Vagina (tissue), 2 donors: ENCODE data around the gene VWA5B2. TPM values are rescaled to one million over a fixed set of nuclear protein-coding genes. Genes with fewer than 3 reads are reported as not detected.
"Not testable (repeated sequence)": the region's sequence is repeated elsewhere in the genome, so short reads cannot be mapped to it uniquely, and the experiment has no call there.

Experiments used
- DNase-seq, 2 donors: peaks; one replicate each; pipeline ENCODE4 v3.0.0-alpha.2; 2017; ENCODE audit errors: extremely low spot score in 2 of 2
- H3K27ac ChIP-seq: fragments of 200-600 bp; sonication (generic); one replicate; pipeline ENCODE4 v1.5.1; 2019
- H3K27me3 ChIP-seq: fragments of 200-600 bp; sonication (generic); one replicate; pipeline ENCODE4 v1.5.1; 2019
- H3K36me3 ChIP-seq, 2 donors: fragments of 200-600 bp; sonication (generic); one replicate each; pipeline ENCODE4 v1.5.1; 2017 to 2019
- H3K4me1 ChIP-seq: fragments of 200-600 bp; sonication (generic); one replicate; pipeline ENCODE4 v1.5.1; 2019
- H3K4me3 ChIP-seq, 2 donors: fragments of 200-600 bp; sonication (generic); 1 replicate in 1 of 2; 2 replicates in 1 of 2; pipeline ENCODE4 v1.5.1; 2016 to 2019
- H3K9me3 ChIP-seq: fragments of 200-600 bp; sonication (generic); one replicate; pipeline ENCODE4 v1.5.1; 2019
- CTCF ChIP-seq, 3 experiments: fragments of 450-650 bp in 2 of 3; fragments of 200-600 bp in 1 of 3; sonication (generic) in 1 of 3; IDR thresholded peaks; one replicate each; pipeline ENCODE4 v1.5.1; 2017 to 2019; ENCODE audit warnings: antibody characterized with exemption in 3 of 3, mild to moderate bottlenecking in 2 of 3, moderate library complexity in 2 of 3
- POLR2A ChIP-seq, 2 donors: fragments of 450-650 bp; IDR thresholded peaks; one replicate each; pipeline ENCODE4 v1.6.1; 2017; ENCODE audit warnings: antibody characterized with exemption in 2 of 2, mild to moderate bottlenecking in 2 of 2, moderate library complexity in 2 of 2
- POLR2AphosphoS5 ChIP-seq, 2 donors: sonication (generic); formaldehyde crosslinking; IDR thresholded peaks; one replicate each; pipeline ENCODE4 v1.9.0; 2017; ENCODE audit warnings: antibody characterized with exemption in 2 of 2, mild to moderate bottlenecking in 2 of 2, low read depth in 1 of 2; ENCODE audit not compliant: insufficient read depth in 1 of 2
- intact Hi-C: fragments of 100-400 bp; cut with DNase I; formaldehyde crosslinking; loops from one replicate; pipeline ENCODE4 v1.15.1; 2023
- total RNA-seq: library from RNA; depleted of rRNA; stranded (reverse); fragments of >200 nt; gene quantifications from one replicate; pipeline ENCODE4 v1.2.3, GENCODE V29; 2016

The VWA5B2 gene
- total RNA-seq, 1 donor from 2014 or later: 0.98 TPM

- Histone ChIP-seq H3K4me1 (peaks cover 24% of the 10 kb centered on the region), H3K9me3 (no peaks in the 10 kb centered on the region), H3K27ac (no peak overlapping the region), H3K4me3 (no peak overlapping the region), H3K36me3 (peaks cover 0 to 5% of the 10 kb centered on the region in 2 donors), H3K27me3 (peaks cover 9% of the 10 kb centered on the region)
- DNase-seq: no peak
- TF ChIP-seq CTCF (IDR thresholded peaks at IDR 0.05) (no peak), POLR2A (IDR thresholded peaks at IDR 0.05) (no peak), POLR2AphosphoS5 (IDR thresholded peaks at IDR 0.05; ENCODE audit: insufficient read depth in 1 of 2, low read depth in 1 of 2) (no peak)
- intact Hi-C loops: no loop called here
Measured at GRCh38 chr3:184262764-184263179, 33.4 kb downstream of the VWA5B2 start.

- H3K4me3 ChIP-seq, H3K36me3 ChIP-seq, H3K27me3 ChIP-seq, H3K9me3 ChIP-seq, H3K27ac ChIP-seq, DNase-seq, H3K4me1 ChIP-seq, intact Hi-C loops: not testable (repeated sequence)
Measured at GRCh38 chr3:184267249-184267648, 37.9 kb downstream of the VWA5B2 start.

GRCh38 chr3:184272269-184272668, 42.9 kb downstream of the VWA5B2 start:
- TF ChIP-seq POLR2AphosphoS5 (IDR thresholded peaks at IDR 0.05; ENCODE audit: insufficient read depth in 1 of 2, low read depth in 1 of 2): no peak
- no peak for TF ChIP-seq POLR2A (IDR thresholded peaks at IDR 0.05)
- no peak for TF ChIP-seq CTCF (IDR thresholded peaks at IDR 0.05)
- Histone ChIP-seq H3K4me1 (peaks cover 8% of the 10 kb centered on the region), H3K27me3 (no peaks in the 10 kb centered on the region), H3K9me3 (no peaks in the 10 kb centered on the region), H3K27ac (no peak overlapping the region), H3K4me3 (no peak overlapping the region), H3K36me3 (no peaks in the 10 kb centered on the region)
- intact Hi-C loops: no loop called here
- DNase-seq: no peak

- no peak for DNase-seq
- Histone ChIP-seq H3K27me3 (no peaks in the 10 kb centered on the region), H3K9me3 (no peaks in the 10 kb centered on the region), H3K36me3 (no peaks in the 10 kb centered on the region), H3K4me3 (no peak overlapping the region), H3K4me1 (peaks cover 8% of the 10 kb centered on the region), H3K27ac (no peak overlapping the region)
- intact Hi-C loops: no loop called here
- TF ChIP-seq CTCF (IDR thresholded peaks at IDR 0.05): no peak
- no peak for TF ChIP-seq POLR2A (IDR thresholded peaks at IDR 0.05)
- TF ChIP-seq POLR2AphosphoS5 (IDR thresholded peaks at IDR 0.05; ENCODE audit: insufficient read depth in 1 of 2, low read depth in 1 of 2): no peak
Measured at GRCh38 chr3:184275381-184275701, 46.0 kb downstream of the VWA5B2 start.

GRCh38 chr3:184275961-184276910, 46.9 kb downstream of the VWA5B2 start, which contains the start of gene ECE2:
ECE2 (plus strand) TSS chr3:184276022; CDS start chr3:184276154, 132 bp downstream.
- Histone ChIP-seq H3K9me3 (no peaks in the 10 kb centered on the region), H3K4me3 (no peak within 1 kb of the TSS), H3K27ac (no peak within 1 kb of the TSS), H3K36me3 (no peaks in the 10 kb centered on the region), H3K4me1 (peaks cover 8% of the 10 kb centered on the region), H3K27me3 (no peaks in the 10 kb centered on the region)
- intact Hi-C loops: no loop called here
- DNase-seq: no peak
- TF ChIP-seq POLR2AphosphoS5 (IDR thresholded peaks at IDR 0.05; ENCODE audit: insufficient read depth in 1 of 2, low read depth in 1 of 2) (no peak), CTCF (IDR thresholded peaks at IDR 0.05) (no peak), POLR2A (IDR thresholded peaks at IDR 0.05) (no peak)
